ENCODE measurements around the gene MYL9. TPM values are rescaled to one million over a fixed set of nuclear protein-coding genes. Genes with fewer than 3 reads are reported as not detected.

MYL9 gene
- polyA plus RNA-seq, 2 of the 4 experiments (the other 2 are of a cell fraction), result 2.2 to 29.5 TPM

DNA sequence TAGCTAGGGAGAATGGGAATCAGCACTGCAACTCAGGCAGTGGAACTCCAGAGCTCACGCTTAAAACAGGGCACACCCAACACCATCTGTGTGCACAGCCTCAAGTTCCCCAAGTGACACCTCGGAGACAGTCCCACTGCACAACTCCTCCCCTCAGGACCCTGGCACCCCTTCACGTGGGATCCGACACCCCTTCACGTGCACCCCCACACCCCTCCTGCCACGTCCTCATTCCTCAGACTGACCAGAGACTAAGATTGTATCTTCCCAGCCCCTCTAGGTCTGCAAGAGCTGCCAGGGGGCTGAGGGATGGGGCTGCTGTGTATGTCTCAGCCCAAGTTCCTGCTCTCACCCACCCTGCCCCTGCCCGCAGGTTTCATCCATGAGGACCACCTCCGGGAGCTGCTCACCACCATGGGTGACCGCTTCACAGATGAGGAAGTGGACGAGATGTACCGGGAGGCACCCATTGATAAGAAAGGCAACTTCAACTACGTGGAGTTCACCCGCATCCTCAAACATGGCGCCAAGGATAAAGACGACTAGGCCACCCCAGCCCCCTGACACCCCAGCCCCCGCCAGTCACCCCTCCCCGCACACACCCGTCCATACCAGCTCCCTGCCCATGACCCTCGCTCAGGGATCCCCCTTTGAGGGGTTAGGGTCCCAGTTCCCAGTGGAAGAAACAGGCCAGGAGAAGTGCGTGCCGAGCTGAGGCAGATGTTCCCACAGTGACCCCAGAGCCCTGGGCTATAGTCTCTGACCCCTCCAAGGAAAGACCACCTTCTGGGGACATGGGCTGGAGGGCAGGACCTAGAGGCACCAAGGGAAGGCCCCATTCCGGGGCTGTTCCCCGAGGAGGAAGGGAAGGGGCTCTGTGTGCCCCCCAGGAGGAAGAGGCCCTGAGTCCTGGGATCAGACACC lies 7.6 kb downstream of the MYL9 start:
- Histone ChIP-seq H3K4me2 (no peak overlapping the region), H3K4me1 (no peaks in the 10 kb centered on the region), H3K4me3 (no peak overlapping the region), H3K27ac (no peak overlapping the region), H3K9me3 (no peaks in the 10 kb centered on the region)
- ChIA-PET CTCF (interaction anchor here (0.6 to 2.1 kb wide), 6 partner anchors 11 to 269 kb away, joined by 3 to 6 read pairs (median 3); partner anchors contain the start of gene RAB5IF), POLR2A (no interaction called here)
- FAIRE-seq (no peak), DNase-seq (ENCODE audit: low read depth in 1 of 2, low spot score in 1 of 2) (no peak), ATAC-seq (no peak)
- no peak for TF ChIP-seq HDAC2 (IDR thresholded peaks at IDR 0.05)
- TF ChIP-seq, protein P1, sequence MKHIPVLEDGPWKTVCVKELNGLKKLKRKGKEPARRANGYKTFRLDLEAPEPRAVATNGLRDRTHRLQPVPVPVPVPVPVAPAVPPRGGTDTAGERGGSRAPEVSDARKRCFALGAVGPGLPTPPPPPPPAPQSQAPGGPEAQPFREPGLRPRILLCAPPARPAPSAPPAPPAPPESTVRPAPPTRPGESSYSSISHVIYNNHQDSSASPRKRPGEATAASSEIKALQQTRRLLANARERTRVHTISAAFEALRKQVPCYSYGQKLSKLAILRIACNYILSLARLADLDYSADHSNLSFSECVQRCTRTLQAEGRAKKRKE (CRISPR knock-in tag; IDR thresholded peaks at IDR 0.05; ENCODE audit: low read depth), result no peak
- TF ChIP-seq CBX8 (IDR thresholded peaks at IDR 0.05), result no peak
- no peak for TF ChIP-seq HEYL (CRISPR knock-in tag; IDR thresholded peaks at IDR 0.05)
- TF ChIP-seq SMC3 (IDR thresholded peaks at IDR 0.05), result no peak
- TF ChIP-seq NFE2L2 (conservative IDR thresholded peaks at IDR 0.05; ENCODE audit: low read length), result no peak
- no peak for TF ChIP-seq RNF2 (IDR thresholded peaks at IDR 0.05; ENCODE audit: borderline replicate concordance, low read depth)
- TF ChIP-seq KDM1A (IDR thresholded peaks at IDR 0.05; ENCODE audit: low read depth), result no peak
- 81% methylated on average over 19 of the region's 23 CpGs for WGBS (ENCODE audit: missing lambda C conversion rate)

DNA sequence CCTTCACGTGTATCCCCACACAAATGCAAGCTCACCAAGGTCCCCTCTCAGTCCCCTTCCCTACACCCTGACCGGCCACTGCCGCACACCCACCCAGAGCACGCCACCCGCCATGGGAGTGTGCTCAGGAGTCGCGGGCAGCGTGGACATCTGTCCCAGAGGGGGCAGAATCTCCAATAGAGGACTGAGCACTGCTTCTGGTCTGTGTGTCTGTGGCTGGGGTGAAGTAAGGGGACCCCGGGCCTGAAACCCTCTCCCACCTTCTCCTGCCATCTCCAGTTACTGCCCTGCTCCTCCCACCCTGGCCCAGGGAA lies 8.3 kb downstream of the MYL9 start:
- Histone ChIP-seq H3K4me2 (no peak overlapping the region), H3K9me3 (no peaks in the 10 kb centered on the region), H3K27ac (no peak overlapping the region), H3K4me1 (no peaks in the 10 kb centered on the region), H3K4me3 (no peak overlapping the region)
- no peak for ATAC-seq
- no peak for TF ChIP-seq MYC (IDR thresholded peaks at IDR 0.05; ENCODE audit: borderline replicate concordance, low read length)
- no peak for TF ChIP-seq CHD2 (IDR thresholded peaks at IDR 0.05; ENCODE audit: low read length, partially characterized antibody)
- TF ChIP-seq, protein P2, sequence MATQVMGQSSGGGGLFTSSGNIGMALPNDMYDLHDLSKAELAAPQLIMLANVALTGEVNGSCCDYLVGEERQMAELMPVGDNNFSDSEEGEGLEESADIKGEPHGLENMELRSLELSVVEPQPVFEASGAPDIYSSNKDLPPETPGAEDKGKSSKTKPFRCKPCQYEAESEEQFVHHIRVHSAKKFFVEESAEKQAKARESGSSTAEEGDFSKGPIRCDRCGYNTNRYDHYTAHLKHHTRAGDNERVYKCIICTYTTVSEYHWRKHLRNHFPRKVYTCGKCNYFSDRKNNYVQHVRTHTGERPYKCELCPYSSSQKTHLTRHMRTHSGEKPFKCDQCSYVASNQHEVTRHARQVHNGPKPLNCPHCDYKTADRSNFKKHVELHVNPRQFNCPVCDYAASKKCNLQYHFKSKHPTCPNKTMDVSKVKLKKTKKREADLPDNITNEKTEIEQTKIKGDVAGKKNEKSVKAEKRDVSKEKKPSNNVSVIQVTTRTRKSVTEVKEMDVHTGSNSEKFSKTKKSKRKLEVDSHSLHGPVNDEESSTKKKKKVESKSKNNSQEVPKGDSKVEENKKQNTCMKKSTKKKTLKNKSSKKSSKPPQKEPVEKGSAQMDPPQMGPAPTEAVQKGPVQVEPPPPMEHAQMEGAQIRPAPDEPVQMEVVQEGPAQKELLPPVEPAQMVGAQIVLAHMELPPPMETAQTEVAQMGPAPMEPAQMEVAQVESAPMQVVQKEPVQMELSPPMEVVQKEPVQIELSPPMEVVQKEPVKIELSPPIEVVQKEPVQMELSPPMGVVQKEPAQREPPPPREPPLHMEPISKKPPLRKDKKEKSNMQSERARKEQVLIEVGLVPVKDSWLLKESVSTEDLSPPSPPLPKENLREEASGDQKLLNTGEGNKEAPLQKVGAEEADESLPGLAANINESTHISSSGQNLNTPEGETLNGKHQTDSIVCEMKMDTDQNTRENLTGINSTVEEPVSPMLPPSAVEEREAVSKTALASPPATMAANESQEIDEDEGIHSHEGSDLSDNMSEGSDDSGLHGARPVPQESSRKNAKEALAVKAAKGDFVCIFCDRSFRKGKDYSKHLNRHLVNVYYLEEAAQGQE (IDR thresholded peaks at IDR 0.05), result no peak
- TF ChIP-seq KDM1A (IDR thresholded peaks at IDR 0.05; ENCODE audit: low read depth), result no peak
- no peak for TF ChIP-seq ESRRA (IDR thresholded peaks at IDR 0.05; ENCODE audit: borderline replicate concordance, low read length)
- TF ChIP-seq, protein P3, sequence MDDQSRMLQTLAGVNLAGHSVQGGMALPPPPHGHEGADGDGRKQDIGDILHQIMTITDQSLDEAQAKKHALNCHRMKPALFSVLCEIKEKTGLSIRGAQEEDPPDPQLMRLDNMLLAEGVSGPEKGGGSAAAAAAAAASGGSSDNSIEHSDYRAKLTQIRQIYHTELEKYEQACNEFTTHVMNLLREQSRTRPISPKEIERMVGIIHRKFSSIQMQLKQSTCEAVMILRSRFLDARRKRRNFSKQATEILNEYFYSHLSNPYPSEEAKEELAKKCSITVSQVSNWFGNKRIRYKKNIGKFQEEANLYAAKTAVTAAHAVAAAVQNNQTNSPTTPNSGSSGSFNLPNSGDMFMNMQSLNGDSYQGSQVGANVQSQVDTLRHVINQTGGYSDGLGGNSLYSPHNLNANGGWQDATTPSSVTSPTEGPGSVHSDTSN (IDR thresholded peaks at IDR 0.05), result no peak
- CTCF ChIA-PET, result interaction anchor here (1.1 to 2.1 kb wide), 4 partner anchors 56 to 205 kb away, joined by 3 to 6 read pairs (median 3); partner anchors contain the start of gene RAB5IF
- DNase-seq (ENCODE audit: low read depth in 1 of 2, low spot score in 1 of 2), result no peak
- 89% methylated on average over 5 of the region's 9 CpGs for WGBS (ENCODE audit: missing lambda C conversion rate)
- POLR2A ChIA-PET, result no interaction called here
- no peak for FAIRE-seq

DNA sequence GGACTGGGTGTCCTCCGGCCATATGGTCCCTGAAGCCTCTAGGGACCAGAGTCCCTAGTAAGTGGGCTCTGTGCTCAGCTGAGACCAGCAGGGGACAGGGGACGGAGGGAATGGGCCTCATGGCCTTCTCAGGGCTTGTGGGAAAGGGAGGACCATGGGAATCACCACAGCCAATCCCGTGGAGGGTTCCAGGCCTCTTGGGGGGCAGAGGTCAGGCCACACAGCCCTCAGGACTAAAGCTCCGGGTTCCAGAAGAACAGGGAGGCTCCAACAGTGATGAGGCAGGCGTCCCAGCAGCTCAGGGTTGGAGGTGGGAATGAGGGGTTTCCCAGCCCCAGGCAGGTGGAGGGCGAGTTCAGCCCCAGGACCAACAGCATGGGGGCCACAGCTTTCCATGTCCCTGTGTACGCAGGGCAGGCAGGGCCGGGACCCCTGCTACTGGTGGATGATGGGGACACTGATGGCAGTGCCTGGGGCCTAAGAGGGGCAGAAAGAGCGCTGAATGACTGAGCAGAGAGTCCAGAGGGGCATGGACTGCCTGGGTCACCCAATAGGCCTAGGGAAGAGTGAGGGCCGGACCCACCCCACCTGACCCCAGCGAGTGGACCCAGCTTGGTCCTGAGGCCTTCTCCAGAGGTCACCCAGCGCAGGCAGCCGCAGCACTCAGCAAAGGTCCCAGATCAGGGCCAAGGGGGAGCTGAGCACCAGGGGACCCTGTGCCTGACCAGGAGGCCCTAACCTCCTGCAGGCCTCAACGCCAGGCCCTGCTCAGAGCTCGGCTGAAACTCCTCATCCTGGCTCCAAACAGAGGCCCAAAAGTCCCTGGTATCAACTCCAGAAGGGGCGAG lies 8.8 kb downstream of the MYL9 start:
- Histone ChIP-seq H3K4me1 (no peaks in the 10 kb centered on the region), H3K9me3 (no peaks in the 10 kb centered on the region), H3K4me2 (no peak overlapping the region), H3K4me3 (no peak overlapping the region), H3K27ac (no peak overlapping the region)
- FAIRE-seq, result no peak
- POLR2A ChIA-PET, result no interaction called here
- 75% methylated on average over 10 of the region's 16 CpGs for WGBS (ENCODE audit: missing lambda C conversion rate)
- ATAC-seq, result peak in 1 of 2 experiments; percentile 15; a peak in 2 of 6 replicates
- DNase-seq (ENCODE audit: low read depth in 1 of 2, low spot score in 1 of 2), result no peak
- TF ChIP-seq NPAS2 (CRISPR knock-in tag; IDR thresholded peaks at IDR 0.05; ENCODE audit: borderline replicate concordance), result no peak
- TF ChIP-seq FOSB (CRISPR knock-in tag; IDR thresholded peaks at IDR 0.05), result no peak
- TF ChIP-seq, protein P1 (CRISPR knock-in tag; IDR thresholded peaks at IDR 0.05; ENCODE audit: low read depth), result no peak
- TF ChIP-seq, protein P4, sequence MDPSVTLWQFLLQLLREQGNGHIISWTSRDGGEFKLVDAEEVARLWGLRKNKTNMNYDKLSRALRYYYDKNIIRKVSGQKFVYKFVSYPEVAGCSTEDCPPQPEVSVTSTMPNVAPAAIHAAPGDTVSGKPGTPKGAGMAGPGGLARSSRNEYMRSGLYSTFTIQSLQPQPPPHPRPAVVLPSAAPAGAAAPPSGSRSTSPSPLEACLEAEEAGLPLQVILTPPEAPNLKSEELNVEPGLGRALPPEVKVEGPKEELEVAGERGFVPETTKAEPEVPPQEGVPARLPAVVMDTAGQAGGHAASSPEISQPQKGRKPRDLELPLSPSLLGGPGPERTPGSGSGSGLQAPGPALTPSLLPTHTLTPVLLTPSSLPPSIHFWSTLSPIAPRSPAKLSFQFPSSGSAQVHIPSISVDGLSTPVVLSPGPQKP (IDR thresholded peaks at IDR 0.05; ENCODE audit: low read depth, low read length), result no peak
- TF ChIP-seq HOXA7 (CRISPR knock-in tag; IDR thresholded peaks at IDR 0.05), result no peak
- no peak for TF ChIP-seq BHLHE40 (IDR thresholded peaks at IDR 0.05; ENCODE audit: low read depth, low read length)
- no peak for TF ChIP-seq KDM1A (IDR thresholded peaks at IDR 0.05; ENCODE audit: low read depth)
- TF ChIP-seq ZFP36 (IDR thresholded peaks at IDR 0.05; ENCODE audit: borderline replicate concordance, partially characterized antibody), result no peak
- no peak for TF ChIP-seq TFCP2L1 (CRISPR knock-in tag; IDR thresholded peaks at IDR 0.05)
- TF ChIP-seq POLR2AphosphoS2 (conservative IDR thresholded peaks at IDR 0.05; ENCODE audit: low read length), result no peak
- TF ChIP-seq, protein P5, sequence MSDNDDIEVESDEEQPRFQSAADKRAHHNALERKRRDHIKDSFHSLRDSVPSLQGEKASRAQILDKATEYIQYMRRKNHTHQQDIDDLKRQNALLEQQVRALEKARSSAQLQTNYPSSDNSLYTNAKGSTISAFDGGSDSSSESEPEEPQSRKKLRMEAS (IDR thresholded peaks at IDR 0.05), result no peak
- TF ChIP-seq EP300 (IDR thresholded peaks at IDR 0.05), result no peak
- CTCF ChIA-PET, result interaction anchor here (1.1 to 2.1 kb wide), 4 partner anchors 9 to 127 kb away, joined by 3 to 6 read pairs (median 4); partner anchors contain the start of genes MYL9 and RAB5IF

Measured in A549 (cell line).